ENCODE data around the gene MYMK. TPM values are rescaled to one million over a fixed set of nuclear protein-coding genes. Genes with fewer than 3 reads are reported as not detected.

MYMK gene
- total and polyA plus RNA-seq, 3 donors from 2014 or later: 0.87 TPM; not detected in 2

GRCh38 chr9:133476941-133477340 lies 47.8 kb downstream of the MYMK start:
- H3K4me1 ChIP-seq: peaks cover 8% of the 10 kb centered on the region
- no peak for DNase-seq
- H3K4me3 ChIP-seq: no peak overlapping the region
- intact Hi-C loops (cut with DNase I; ENCODE audit: low total_unique reads): no loop called here
- H3K9me3 ChIP-seq: no peaks in the 10 kb centered on the region
- H3K27ac ChIP-seq: no peak overlapping the region
- 93 to 95% methylated on average over 8 to 18 of the region's 21 CpGs for WGBS, 2 donors
- no peaks in the 10 kb centered on the region for H3K36me3 ChIP-seq (ENCODE audit: low read depth, missing control alignments)
- TF ChIP-seq POLR2A (IDR thresholded peaks at IDR 0.05) (no peak), CTCF (IDR thresholded peaks at IDR 0.05) (no peak)
- no peaks in the 10 kb centered on the region for H3K27me3 ChIP-seq

- no peaks in the 10 kb centered on the region for H3K27me3 ChIP-seq
- no peaks in the 10 kb centered on the region for H3K36me3 ChIP-seq (ENCODE audit: low read depth, missing control alignments)
- no peak for DNase-seq
- H3K4me1 ChIP-seq: peaks cover 8% of the 10 kb centered on the region
- H3K27ac ChIP-seq: no peak overlapping the region
- WGBS, 2 donors: 88 to 90% methylated on average over 27 of the region's 27 CpGs
- TF ChIP-seq POLR2A (IDR thresholded peaks at IDR 0.05): no peak
- no peak for TF ChIP-seq CTCF (IDR thresholded peaks at IDR 0.05)
- H3K4me3 ChIP-seq: no peak overlapping the region
- intact Hi-C loops (cut with DNase I; ENCODE audit: low total_unique reads): no loop called here
- H3K9me3 ChIP-seq: no peaks in the 10 kb centered on the region
Measured at GRCh38 chr9:133476036-133476931, 48.5 kb downstream of the MYMK start.

GRCh38 chr9:133475292-133476012 lies 49.3 kb downstream of the MYMK start:
- TF ChIP-seq CTCF (IDR thresholded peaks at IDR 0.05) (no peak), POLR2A (IDR thresholded peaks at IDR 0.05) (no peak)
- peaks cover 8% of the 10 kb centered on the region for H3K4me1 ChIP-seq
- H3K36me3 ChIP-seq (ENCODE audit: low read depth, missing control alignments): no peaks in the 10 kb centered on the region
- H3K27ac ChIP-seq: no peak overlapping the region
- WGBS, 2 donors: 77 to 95% methylated on average over 4 to 27 of the region's 27 CpGs
- intact Hi-C loops (cut with DNase I; ENCODE audit: low total_unique reads): no loop called here
- H3K9me3 ChIP-seq: no peaks in the 10 kb centered on the region
- H3K4me3 ChIP-seq: no peak overlapping the region
- no peak for DNase-seq
- H3K27me3 ChIP-seq: no peaks in the 10 kb centered on the region

- 75% methylated on average over 19 of the region's 20 CpGs; no CpG with 5 or more reads in 1 of the 2 donors for WGBS, 2 donors
- H3K27ac ChIP-seq: no peak overlapping the region
- peaks cover 8% of the 10 kb centered on the region for H3K4me1 ChIP-seq
- H3K9me3 ChIP-seq: no peaks in the 10 kb centered on the region
- no peak for TF ChIP-seq CTCF (IDR thresholded peaks at IDR 0.05)
- no peaks in the 10 kb centered on the region for H3K27me3 ChIP-seq
- no peak for DNase-seq
- intact Hi-C loops (cut with DNase I; ENCODE audit: low total_unique reads): no loop called here
- no peaks in the 10 kb centered on the region for H3K36me3 ChIP-seq (ENCODE audit: low read depth, missing control alignments)
- no peak overlapping the region for H3K4me3 ChIP-seq
Measured at GRCh38 chr9:133474853-133475252, 49.9 kb downstream of the MYMK start.
